GM12878 (cell line): ENCODE measurements around the gene HMX2.
A peak's percentile ranks its signal among the peaks of the same experiment; 100 is the strongest.

Experiments used
- CEBPB ChIP-seq, 2 experiments: fragments of 150-350 bp in 1 of 2; IDR thresholded peaks; 2 replicates each; pipeline ENCODE4 v1.6.1; 2012 to 2014; ENCODE audit warnings: low read depth in 2 of 2, low read length in 2 of 2, borderline replicate concordance in 1 of 2, inconsistent platforms in 1 of 2
- ESRRA ChIP-seq: IDR thresholded peaks from 2 replicates; pipeline ENCODE4 v1.6.1; 2012; ENCODE audit warnings: mild to moderate bottlenecking, low read length, improper control_type of control experiment
- NFIC ChIP-seq: IDR thresholded peaks from 2 replicates; pipeline ENCODE4 v1.6.1; 2012; ENCODE audit warnings: low read depth, mild to moderate bottlenecking, inconsistent platforms, low read length, moderate library complexity
- POLR2A ChIP-seq: IDR thresholded peaks from 2 replicates; pipeline ENCODE4 v1.6.1; 2011; ENCODE audit warnings: low read depth, mild to moderate bottlenecking, low read length
- SP1 ChIP-seq: IDR thresholded peaks from one replicate; pipeline ENCODE4 v1.6.1; 2011; ENCODE audit warnings: low read depth, low read length
- SRF ChIP-seq, 2 experiments: IDR thresholded peaks; 2 replicates each; pipeline ENCODE4 v1.6.1; 2011; ENCODE audit warnings: low read depth in 2 of 2, low read length in 2 of 2, mild to moderate bottlenecking in 1 of 2, moderate library complexity in 1 of 2
- SUZ12 ChIP-seq: fragments of 200-600 bp; sonication (generic); IDR thresholded peaks from one replicate; pipeline ENCODE4 v1.6.1; 2018; ENCODE audit warnings: antibody characterized with exemption, mild to moderate bottlenecking; ENCODE audit not compliant: unreplicated experiment
- TF ChIP-seq, protein P1 (sequence below): fragments of 450-650 bp; IDR thresholded peaks from 2 replicates; pipeline ENCODE4 v1.6.1; 2018; ENCODE audit warnings: borderline replicate concordance, mild to moderate bottlenecking; ENCODE audit not compliant: partially characterized antibody
- TF ChIP-seq, protein P2 (sequence below), 3 experiments: IDR thresholded peaks in 2 of 3; conservative IDR thresholded peaks in 1 of 3; 2 replicates each; pipeline ENCODE4 v1.5.1; 2011; ENCODE audit warnings: low read depth in 3 of 3, low read length in 3 of 3, mild to moderate bottlenecking in 3 of 3, control low read depth in 2 of 3, moderate library complexity in 2 of 3, inconsistent platforms in 1 of 3, mixed read lengths in 1 of 3; ENCODE audit not compliant: control insufficient read depth in 2 of 3, insufficient read depth in 1 of 3; ENCODE audit errors: extremely low read depth in 1 of 3

GRCh38 chr10:123166618-123167017 is 18.7 kb downstream of the HMX2 start:
- no peak for TF ChIP-seq CEBPB (IDR thresholded peaks at IDR 0.05; ENCODE audit: borderline replicate concordance in 1 of 2, low read depth in 2 of 2, low read length in 2 of 2)
- TF ChIP-seq, protein P1, sequence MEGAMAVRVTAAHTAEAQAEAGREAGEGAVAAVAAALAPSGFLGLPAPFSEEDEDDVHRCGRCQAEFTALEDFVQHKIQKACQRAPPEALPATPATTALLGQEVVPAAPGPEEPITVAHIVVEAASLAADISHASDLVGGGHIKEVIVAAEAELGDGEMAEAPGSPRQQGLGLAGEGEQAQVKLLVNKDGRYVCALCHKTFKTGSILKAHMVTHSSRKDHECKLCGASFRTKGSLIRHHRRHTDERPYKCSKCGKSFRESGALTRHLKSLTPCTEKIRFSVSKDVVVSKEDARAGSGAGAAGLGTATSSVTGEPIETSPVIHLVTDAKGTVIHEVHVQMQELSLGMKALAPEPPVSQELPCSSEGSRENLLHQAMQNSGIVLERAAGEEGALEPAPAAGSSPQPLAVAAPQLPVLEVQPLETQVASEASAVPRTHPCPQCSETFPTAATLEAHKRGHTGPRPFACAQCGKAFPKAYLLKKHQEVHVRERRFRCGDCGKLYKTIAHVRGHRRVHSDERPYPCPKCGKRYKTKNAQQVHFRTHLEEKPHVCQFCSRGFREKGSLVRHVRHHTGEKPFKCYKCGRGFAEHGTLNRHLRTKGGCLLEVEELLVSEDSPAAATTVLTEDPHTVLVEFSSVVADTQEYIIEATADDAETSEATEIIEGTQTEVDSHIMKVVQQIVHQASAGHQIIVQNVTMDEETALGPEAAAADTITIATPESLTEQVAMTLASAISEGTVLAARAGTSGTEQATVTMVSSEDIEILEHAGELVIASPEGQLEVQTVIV: no peak
- TF ChIP-seq NFIC: no peak
- no peak for TF ChIP-seq SP1
- TF ChIP-seq POLR2A: 0 out of 2 replicates have a peak, but pooled peaks have one; percentile 19
- TF ChIP-seq SRF (IDR thresholded peaks at IDR 0.05; ENCODE audit: low read depth in 2 of 2, low read length in 2 of 2): no peak
- no peak for TF ChIP-seq SUZ12
- TF ChIP-seq ESRRA: no peak
- TF ChIP-seq, protein P2, sequence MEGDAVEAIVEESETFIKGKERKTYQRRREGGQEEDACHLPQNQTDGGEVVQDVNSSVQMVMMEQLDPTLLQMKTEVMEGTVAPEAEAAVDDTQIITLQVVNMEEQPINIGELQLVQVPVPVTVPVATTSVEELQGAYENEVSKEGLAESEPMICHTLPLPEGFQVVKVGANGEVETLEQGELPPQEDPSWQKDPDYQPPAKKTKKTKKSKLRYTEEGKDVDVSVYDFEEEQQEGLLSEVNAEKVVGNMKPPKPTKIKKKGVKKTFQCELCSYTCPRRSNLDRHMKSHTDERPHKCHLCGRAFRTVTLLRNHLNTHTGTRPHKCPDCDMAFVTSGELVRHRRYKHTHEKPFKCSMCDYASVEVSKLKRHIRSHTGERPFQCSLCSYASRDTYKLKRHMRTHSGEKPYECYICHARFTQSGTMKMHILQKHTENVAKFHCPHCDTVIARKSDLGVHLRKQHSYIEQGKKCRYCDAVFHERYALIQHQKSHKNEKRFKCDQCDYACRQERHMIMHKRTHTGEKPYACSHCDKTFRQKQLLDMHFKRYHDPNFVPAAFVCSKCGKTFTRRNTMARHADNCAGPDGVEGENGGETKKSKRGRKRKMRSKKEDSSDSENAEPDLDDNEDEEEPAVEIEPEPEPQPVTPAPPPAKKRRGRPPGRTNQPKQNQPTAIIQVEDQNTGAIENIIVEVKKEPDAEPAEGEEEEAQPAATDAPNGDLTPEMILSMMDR (IDR thresholded peaks at IDR 0.05 in 2 of 3, conservative IDR thresholded peaks at IDR 0.05 in 1 of 3; ENCODE audit: control insufficient read depth in 2 of 3, extremely low read depth in 1 of 3, insufficient read depth in 1 of 3, low read depth in 3 of 3, low read length in 3 of 3): no peak
